ENCODE data around the gene DARS1.

Gene DARS1

GRCh38 chr2:136021976-136022375, 36.5 kb upstream of the DARS1 start:
- TF ChIP-seq, protein P1, sequence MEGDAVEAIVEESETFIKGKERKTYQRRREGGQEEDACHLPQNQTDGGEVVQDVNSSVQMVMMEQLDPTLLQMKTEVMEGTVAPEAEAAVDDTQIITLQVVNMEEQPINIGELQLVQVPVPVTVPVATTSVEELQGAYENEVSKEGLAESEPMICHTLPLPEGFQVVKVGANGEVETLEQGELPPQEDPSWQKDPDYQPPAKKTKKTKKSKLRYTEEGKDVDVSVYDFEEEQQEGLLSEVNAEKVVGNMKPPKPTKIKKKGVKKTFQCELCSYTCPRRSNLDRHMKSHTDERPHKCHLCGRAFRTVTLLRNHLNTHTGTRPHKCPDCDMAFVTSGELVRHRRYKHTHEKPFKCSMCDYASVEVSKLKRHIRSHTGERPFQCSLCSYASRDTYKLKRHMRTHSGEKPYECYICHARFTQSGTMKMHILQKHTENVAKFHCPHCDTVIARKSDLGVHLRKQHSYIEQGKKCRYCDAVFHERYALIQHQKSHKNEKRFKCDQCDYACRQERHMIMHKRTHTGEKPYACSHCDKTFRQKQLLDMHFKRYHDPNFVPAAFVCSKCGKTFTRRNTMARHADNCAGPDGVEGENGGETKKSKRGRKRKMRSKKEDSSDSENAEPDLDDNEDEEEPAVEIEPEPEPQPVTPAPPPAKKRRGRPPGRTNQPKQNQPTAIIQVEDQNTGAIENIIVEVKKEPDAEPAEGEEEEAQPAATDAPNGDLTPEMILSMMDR (IDR thresholded peaks at IDR 0.05), result no peak

DNA sequence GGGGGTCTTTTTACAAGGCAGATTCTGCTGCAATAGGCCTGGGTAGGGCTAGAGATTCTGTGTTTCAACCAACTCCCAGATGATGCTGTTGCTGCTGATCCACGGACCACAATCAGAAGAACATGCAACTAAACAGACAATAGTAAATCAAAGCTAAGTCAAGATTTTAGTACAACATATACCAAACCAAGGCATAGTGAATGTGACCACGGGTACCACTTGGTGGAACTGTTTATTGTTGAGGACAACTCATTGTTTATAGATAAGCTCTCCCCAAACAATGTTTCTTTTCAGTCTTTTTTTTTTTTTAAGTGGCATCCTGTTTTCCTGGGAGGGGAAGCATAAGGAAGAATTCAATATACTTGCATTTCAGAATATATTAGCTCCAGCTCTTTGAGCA, 36.0 kb upstream of the DARS1 start:
- TF ChIP-seq, protein P1 (IDR thresholded peaks at IDR 0.05), result no peak

GRCh38 chr2:136020831-136021230, 35.4 kb upstream of the DARS1 start:
- TF ChIP-seq, protein P1 (IDR thresholded peaks at IDR 0.05), result no peak

DNA sequence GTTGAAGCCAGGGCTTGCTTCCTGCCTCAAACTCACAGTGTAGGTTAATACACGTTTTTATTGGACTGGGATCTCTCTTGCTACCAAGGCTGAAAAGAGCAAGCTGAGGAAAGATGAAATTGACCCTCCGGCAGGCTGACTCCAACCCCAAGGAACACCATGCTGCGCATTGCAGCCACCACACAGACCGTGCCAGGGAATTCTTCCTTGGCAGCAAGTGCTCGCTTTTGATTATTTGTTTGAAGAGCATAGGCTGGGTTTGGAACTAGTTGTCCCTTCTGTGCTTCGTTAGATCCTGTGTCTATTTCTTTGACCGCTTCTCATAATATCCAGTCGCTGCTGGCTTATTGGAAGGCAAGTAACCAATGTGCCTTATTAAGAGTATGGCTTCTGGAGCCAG, 34.4 kb upstream of the DARS1 start:
- TF ChIP-seq, protein P1 (IDR thresholded peaks at IDR 0.05), result no peak

DNA sequence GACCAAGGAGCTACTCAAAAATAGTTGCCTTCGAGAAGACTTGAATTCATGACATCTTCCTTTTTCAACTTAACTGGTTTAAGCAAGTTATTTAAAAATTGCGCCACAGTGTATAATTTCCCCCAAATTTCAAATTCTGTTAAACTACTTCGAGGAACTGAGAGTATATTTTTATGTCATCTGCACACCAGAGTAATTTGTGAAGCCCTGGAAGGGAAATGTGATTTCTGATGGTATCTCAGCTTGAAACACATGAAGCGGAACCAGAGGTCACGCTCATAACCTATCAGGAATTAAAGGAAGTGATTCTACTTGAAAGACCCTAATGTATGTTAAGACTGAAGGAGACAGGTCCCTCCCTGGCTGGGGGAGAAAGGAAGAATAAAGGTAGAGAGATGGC, 33.9 kb upstream of the DARS1 start:
- TF ChIP-seq, protein P1 (IDR thresholded peaks at IDR 0.05), result no peak

DNA sequence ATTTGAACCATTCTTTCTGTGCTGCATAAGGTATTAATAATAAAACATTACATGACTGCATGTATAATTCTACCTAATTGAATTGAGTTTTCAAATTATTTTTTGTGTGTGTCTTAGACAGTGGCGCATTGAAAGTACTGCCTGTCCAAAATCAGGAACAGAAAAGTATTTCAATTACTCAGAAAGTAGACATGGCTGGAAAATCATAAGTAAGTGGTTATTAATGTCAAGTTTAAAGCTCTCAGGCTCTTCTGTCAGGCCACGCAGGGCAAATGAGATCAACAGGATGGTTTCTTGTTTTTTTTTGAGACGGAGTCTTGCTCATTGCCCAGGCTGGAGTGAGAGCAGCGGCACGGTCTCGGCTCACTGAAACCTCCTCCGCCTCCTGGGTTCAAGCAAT, 32.4 kb upstream of the DARS1 start:
- TF ChIP-seq, protein P1 (IDR thresholded peaks at IDR 0.05), result no peak

DNA sequence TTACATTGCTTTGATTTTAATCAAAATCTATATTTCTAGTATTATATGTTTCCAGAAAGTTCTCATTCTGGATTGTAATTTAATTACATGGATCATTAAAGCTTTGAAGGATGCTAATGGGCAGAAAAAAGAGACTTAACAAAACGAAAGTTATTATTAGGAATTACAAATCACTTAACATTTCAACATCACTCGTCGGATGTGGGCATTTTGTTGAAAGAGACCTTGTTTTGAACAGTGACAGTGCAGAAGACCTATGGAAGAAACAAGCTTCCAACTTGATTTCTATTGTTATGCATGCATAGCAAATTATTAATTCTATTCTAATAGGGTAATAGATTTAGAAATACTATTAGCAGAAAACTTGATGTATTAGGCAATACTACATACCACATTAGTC, 31.4 kb upstream of the DARS1 start:
- TF ChIP-seq, protein P1 (IDR thresholded peaks at IDR 0.05), result no peak

- TF ChIP-seq, protein P1 (IDR thresholded peaks at IDR 0.05), result no peak
These were observed 31.0 kb upstream of the DARS1 start for GRCh38 chr2:136016427-136016826.
